ENCODE data around the gene CMC4. TPM values are rescaled to one million over a fixed set of nuclear protein-coding genes. Genes with fewer than 3 reads are reported as not detected.

CMC4 gene
- 1 to 10 TPM; 6.7 to 9.3 (median 6.7) TPM for polyA plus RNA-seq (ENCODE audit: insufficient read length in 3 of 3)

- DNase-seq (ENCODE audit: low read depth in 3 of 3, low spot score in 2 of 3): peak in 2 of 3 donors; percentile 42 to 49
Observed at GRCh38 chrX:155070975-155071693, at the start of gene CMC4, which contains the start of the genes BRCC3 and MTCP1. Gene CMC4 (minus strand): TSS chrX:155071136. CDS start chrX:155064023, 7,113 bp downstream. Gene BRCC3 (plus strand): TSS chrX:155071508. CDS start chrX:155071528, 20 bp downstream. Gene MTCP1 (minus strand): TSS chrX:155071136. CDS start chrX:155066010, 5,126 bp downstream.

- no peak for DNase-seq (ENCODE audit: low read depth in 3 of 3, low spot score in 2 of 3)
Observed at GRCh38 chrX:155115174-155115819, 44.4 kb upstream of the CMC4 start.

DNA sequence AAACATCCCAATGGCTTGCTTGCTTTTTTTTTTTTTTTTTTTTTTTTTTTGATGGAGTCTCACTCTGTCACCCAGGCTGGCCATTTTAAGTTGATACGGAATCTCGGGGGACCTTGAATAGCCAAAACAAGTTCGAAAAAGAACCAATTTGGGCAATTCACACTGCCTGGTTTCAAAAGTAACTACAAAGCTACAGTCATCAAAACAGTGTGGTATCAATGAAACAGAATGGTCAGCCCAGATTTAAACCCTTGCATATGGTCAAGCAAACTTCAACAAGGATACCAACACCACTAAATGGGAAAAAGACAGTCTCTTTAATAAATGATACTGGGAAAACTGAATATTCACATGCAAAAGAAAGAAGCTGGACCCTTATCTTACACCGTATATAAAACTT is 42.2 kb upstream of the CMC4 start:
- no peak for DNase-seq (ENCODE audit: low read depth in 3 of 3, low spot score in 2 of 3)

DNA sequence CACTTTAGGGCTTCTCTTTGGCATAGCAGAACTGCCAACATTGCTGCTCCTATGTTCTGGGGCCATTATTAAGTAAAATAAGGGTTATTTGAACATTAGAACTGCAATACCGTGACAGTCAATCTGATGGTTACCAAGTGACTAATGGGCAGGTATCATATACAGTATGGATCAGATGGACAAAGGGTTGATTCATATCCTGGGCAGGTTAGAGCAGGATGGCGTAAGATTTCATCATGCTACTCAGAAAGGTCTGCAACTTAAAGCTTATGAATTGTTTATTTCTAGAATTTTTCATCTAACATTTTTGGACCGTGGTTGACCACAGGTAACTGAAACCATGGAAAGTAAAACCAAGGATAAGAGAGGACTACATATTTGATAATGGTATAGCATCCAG is 41.2 kb upstream of the CMC4 start:
- no peak for DNase-seq (ENCODE audit: low read depth in 3 of 3, low spot score in 2 of 3)

DNA sequence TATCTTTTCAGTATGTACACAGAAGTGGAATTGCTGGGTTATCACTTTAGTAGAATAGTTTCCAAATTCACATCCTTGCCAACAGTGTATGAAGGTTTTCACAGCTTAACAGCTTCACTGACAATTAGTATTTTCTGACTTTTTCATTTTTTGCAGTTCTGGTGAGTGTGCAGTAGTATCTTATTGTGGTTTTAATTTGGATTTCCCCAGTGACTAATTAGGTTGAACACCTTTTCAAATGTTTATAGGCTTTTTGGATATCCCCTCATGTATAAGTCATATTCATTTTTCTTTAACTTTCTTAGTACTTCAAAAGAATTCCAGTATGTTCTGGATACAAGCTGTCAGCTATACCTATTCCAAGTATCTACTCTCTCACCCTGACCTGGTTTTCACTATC is 37.5 kb upstream of the CMC4 start:
- no peak for DNase-seq (ENCODE audit: low read depth in 3 of 3, low spot score in 2 of 3)

DNA sequence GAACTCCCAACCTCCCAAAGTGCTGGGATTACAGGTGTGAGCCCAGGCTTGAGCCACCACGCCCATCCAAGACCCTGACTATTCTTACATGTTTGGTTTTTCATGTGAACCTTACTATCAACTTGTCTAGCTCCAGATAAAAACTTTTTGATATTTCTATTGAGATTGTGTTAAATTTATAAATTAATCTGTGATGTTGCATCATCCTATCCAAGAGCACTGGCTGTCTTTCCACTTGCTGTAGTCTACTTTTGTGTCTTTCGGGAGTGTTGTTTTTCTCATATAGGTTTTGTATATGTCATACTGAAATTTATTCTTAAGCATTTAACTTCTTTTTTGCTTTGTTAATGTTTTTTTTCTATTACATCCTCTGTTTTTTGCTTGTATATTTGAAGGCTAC is 35.0 kb upstream of the CMC4 start:
- no peak for DNase-seq (ENCODE audit: low read depth in 3 of 3, low spot score in 2 of 3)

DNA sequence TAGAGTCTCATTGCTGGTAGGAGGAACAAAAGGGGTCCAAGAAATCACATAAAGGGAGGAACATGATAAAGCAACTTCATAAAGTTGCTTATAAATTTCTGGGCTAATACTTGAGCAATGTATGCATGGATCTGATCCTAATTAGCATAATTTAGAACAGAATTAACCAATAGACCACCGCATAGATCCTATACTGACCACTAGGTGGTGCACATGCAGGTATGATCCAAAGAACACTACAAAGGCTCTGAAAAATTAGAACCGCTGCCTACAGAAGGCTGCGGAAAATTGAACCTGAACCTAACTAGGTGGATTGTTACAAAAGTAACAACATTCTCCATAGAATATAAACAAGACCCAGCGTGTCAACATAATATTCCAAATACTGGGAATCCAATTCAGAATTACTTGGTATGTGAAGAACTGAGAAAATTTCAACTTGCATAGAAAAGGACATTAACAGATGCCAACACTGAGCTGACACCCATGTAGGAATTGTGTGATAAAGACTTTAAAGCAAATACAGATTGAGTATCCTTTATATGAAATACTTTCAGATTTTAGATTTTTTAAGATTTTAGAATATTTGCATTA is 23.6 kb upstream of the CMC4 start:
- DNase-seq (ENCODE audit: low read depth in 3 of 3, low spot score in 2 of 3): no peak

GRCh38 chrX:155086961-155087735 is 16.2 kb upstream of the CMC4 start:
- DNase-seq (ENCODE audit: low read depth in 3 of 3, low spot score in 2 of 3): no peak

GRCh38 chrX:155086202-155086840 is 15.4 kb upstream of the CMC4 start:
- no peak for DNase-seq (ENCODE audit: low read depth in 3 of 3, low spot score in 2 of 3)

DNA sequence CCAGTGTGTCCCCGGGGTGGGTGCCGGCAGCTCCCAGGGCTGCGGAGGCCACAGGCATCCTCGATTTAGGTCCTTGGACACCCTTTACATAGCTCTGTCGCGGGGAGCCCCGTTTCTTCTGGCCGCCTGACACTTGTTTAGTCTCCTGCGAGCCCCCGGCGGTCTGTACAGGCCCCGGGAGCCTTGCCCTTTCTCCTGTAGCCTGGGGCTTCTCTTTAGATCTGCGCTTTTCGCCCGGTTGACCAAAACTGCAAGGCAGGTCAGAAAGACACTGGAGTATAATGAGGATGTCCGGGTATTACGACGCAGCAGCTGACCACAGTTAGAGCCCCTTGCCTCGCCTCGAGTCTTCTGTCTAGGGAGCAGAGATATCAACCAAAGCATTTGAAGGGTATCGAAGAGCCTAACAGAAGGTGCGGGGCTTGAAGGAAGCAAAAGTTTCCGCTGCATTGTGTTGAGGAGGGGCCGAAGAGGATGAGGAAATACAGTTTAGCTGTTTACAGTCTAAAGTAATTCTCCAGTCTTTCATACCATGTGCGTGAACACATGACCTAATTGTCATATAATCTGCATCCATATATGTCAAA is 851 bp upstream of the CMC4 start:
- no peak for DNase-seq (ENCODE audit: low read depth in 3 of 3, low spot score in 2 of 3)

DNA sequence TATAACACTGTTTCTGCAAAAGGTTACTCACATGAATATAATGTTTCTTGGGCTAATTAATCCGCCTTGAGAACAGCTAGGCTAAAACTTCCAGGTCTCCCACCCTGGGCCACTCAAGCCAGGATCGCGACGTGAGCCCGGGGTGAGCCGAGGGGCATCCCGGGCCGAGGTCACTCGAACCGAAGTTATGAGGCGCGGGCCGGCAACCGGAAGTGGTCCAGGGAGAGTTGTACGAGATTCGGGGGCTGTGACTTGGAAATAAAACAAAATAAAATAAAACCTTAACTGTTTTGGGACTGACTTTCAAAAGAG is 317 bp downstream of the CMC4 start:
- no peak for DNase-seq (ENCODE audit: low read depth in 3 of 3, low spot score in 2 of 3)

DNA sequence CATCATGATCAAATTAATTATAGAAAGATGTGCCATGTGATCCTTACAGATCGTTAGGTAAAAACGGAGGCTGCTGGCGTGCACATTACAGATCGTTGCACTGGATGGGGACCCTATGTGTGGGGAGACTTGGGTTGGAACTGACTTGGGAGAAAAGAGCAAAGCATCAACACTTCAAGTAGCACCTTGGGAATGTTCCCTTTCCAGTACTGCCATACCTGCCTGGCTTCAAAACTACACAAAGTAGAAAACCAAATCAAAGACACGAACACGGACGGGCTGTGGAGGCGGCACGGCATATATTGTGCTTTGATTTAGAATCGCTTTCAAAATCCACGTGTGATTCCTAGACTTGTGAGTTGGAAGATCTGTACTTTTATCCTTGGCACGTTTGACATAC is 898 bp downstream of the CMC4 start:
- DNase-seq (ENCODE audit: low read depth in 3 of 3, low spot score in 2 of 3): no peak

GRCh38 chrX:155069414-155069813 is 1.5 kb downstream of the CMC4 start:
- no peak for DNase-seq (ENCODE audit: low read depth in 3 of 3, low spot score in 2 of 3)

DNA sequence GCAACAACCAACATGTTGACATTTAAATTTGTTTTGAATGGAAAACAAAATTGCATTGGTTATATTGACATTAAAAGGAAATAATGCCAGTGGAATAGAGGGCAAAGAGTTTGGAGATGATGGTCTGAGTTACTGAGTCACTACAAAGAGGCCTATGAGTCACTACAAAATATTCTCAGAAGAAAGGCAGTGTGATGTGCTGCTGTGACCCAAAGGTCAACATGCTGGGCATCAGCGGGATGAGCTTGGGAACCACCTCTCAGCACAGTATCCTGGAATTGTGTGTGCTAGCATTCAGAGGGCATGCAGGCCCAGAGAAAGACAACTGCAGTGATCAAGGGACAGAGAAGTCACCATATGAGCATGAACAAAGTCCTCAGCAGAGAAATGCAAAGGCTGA is 2.8 kb downstream of the CMC4 start:
- DNase-seq (ENCODE audit: low read depth in 3 of 3, low spot score in 2 of 3): no peak

DNA sequence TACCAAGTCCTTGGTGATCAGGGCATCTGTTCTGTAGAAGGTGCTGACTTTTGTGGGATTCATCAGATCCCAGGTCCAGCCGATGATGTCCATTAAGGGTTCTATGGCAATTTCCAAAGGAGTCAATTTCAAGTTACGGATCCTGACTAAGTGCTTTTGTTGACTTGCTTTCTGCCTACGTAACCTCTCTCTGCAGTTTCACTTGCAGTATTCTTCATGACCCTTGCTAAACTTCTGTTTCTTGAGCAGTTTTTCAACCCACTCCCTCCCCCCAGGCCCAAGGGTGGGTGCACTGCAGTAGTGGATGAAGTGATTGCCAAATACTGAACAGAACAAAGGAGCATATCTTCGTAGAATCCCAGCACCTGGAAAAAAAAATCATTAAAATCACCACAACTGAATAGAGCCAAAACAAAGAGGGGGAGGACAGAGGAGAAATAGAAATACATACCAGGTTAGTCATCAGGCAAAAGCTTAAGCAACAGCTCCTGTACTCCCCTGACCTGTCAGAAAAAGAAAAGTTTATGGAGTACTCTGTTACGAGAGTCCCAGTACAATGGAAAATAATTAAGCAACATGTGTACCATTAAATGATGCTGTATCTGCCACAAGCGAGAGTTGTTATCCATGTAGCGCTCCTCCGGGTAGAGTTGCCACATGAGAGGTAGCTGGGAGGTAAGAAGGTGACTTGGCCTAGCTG is 5.8 kb downstream of the CMC4 start:
- no peak for DNase-seq (ENCODE audit: low read depth in 3 of 3, low spot score in 2 of 3)

DNA sequence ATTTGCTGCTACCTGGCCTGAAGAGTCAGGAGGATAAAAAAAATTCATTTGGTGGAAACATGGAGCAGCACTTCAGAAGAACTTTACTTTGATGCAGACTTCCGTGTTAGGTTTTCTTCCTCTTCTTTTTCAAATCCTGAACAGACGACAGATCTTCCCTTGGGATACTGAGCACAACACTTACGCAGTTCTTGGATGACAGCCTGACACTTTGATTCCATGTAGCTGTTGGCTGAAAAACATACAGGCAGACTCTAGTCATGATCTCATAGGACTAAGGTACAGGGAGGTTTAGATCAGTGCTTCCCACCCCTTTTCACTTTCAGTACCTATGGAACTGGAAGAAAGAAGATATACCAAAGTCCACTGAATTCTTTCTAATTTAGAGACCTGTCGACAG is 9.2 kb downstream of the CMC4 start:
- no peak for DNase-seq (ENCODE audit: low read depth in 3 of 3, low spot score in 2 of 3)

DNA sequence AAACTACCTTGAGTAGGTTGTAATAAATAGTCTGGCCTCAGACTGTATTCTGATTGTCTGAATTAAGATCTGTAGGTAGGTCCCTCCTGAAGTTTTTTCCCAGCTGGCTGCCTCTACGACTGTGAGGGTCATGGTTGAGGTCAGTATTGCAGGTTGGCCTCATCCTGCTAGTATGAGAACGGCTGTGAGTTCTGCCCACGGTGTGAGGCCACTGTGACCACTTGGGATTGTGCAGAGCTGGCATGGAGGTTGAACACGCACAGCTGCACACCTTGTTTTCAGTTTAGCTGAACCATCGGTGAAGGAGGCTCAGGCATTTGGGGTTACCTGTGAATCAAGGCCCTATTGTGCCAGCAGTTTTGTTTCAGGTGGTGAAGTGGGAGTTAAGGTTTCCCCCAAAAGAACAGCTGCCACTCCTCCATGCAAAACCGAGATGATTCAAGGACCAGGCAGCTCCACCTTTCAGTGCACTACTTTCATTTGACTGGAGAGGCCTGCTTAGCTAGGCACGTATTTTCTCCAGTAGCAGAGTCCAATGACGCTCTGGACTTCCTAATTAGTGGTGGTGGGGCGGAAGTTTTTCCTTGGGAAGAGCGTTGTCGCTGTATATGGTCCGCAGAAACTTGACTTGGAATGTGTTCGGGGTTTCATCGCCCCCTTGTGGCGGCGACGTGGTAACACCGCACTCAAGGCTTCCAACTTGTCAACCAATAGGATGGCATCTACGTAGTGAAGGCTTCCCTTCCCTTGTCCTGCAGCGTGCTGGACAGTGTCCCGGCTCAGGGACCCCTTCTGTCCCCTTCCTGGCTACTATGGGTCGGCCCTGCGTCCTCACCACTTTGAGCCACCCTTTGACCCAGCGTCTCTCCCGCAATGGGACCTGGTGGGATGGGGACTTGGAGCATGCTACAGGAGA is 13.8 kb downstream of the CMC4 start:
- peak in 2 of 3 donors; percentile 58 to 62 for DNase-seq (ENCODE audit: low read depth in 3 of 3, low spot score in 2 of 3)

GRCh38 chrX:155056471-155056870 is 14.5 kb downstream of the CMC4 start:
- DNase-seq (ENCODE audit: low read depth in 3 of 3, low spot score in 2 of 3): no peak

GRCh38 chrX:155055494-155055893 is 15.4 kb downstream of the CMC4 start:
- no peak for DNase-seq (ENCODE audit: low read depth in 3 of 3, low spot score in 2 of 3)

All from right renal cortex interstitium (tissue), 3 donors.